T-helper 9 cell (primary cell): ENCODE data around the gene SKIDA1.

ENCODE experiments used
- DNase-seq: peaks from one replicate; pipeline ENCODE4 v3.0.0-alpha.2; 2020

Gene SKIDA1

DNA sequence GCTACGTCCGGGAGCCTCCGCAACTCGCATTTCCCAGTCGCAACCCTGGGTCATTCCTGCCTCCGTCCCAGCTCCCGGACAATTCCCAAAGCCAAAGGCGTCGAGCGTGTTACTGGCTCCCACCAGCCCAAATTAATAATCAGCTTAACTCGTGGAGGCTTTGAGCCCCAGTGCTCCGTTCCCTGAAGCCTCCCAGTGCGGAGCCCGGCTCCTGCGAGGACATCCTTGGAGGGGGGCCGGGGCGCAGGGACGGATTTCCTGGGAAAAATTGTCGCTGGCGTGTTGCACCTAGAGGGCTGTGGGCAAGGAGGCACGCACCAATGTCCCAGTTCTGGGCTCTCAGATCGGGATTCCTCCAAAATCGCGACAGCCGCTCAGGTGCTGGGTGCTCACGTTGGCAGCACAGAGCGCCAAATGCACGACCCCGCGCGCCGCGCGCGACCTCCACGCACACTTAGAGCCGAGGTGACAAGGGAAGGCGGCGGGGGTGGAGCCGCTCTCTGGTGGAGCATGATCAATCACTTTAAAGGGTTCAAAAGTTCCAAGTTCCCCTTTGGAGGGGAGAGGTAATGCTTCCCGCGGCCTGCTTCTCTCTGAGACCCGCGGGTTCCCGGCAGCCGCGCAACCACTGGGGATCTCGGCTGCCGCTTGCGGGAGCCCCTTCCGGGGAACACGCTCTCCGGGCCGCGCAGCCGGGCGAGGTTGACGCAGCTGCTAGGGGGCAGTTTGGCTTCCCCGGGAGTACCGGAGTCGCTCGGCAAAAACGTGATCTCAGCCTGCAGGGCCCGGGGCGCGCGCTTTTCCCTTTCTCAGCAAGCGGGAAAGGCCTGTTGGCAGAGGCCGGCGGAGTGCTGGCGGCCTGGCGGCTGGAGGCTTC is 25.5 kb downstream of the SKIDA1 start:
- DNase-seq: no peak

DNA sequence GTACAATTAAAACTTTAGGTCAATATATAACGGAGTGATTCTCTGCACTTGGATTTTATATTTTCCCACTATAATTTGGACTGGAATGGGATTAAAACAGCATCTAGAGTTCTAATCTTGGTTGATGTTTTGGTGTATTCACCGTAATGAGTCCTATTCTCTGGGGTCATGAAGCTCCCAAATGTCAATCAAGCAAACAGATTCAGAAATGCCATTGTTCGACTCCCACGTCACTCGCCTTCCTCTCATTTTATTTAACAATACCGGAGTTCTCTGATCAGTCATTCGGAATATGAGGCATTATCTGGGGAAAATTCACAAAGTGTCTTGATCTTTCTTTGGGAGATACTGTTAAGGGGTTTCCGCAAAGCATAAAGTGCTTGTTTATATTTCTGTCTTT is 26.5 kb downstream of the SKIDA1 start:
- DNase-seq: no peak

DNA sequence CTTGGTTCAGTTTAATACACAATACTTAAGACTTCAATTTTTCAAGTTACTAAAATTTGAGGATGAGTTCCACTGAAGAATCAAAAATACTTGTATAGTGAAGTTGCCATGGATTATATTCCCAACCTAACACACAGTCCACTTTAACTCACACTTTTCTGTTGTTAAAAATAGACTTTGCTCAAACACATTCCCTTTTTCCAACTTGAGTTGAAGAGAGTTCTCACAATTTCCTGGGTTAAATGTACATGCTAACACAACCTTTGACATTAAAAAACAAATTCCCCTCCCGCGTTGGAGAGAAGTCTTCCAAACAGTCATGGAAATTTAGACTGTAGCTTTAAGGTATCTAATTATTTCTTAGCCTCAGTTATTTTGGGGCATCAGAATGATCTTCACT is 27.1 kb downstream of the SKIDA1 start:
- no peak for DNase-seq

DNA sequence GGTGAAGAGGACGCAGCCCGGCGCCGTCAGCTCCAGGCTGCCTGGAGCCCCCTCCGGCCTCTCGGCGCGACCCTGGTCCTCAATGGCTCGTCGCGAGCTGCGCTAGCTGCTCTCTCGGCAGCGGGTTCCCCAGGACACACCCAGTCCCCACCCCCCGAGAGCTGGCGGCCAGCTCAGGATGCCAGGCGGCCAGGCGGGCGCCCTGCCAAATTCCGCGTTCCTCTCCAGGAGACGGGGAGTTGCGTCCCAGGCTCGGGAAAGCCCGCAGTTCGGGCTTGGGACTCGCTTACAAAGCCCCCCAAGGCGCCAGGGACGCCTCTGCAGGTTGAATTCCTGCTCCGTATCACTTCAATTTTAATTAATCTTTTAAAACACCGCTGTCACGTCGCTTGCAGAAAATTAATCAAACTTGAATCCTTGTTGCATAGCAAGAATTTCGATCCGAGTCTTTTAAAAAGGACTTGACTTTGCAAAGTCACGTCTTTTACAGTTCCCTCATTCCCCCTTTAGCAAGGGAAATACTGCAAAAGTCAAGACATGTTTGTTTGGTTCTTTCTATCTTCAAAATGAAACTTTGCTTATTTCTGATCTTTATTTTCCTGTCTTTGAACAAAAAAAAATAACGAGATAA is 28.2 kb downstream of the SKIDA1 start:
- no peak for DNase-seq

DNA sequence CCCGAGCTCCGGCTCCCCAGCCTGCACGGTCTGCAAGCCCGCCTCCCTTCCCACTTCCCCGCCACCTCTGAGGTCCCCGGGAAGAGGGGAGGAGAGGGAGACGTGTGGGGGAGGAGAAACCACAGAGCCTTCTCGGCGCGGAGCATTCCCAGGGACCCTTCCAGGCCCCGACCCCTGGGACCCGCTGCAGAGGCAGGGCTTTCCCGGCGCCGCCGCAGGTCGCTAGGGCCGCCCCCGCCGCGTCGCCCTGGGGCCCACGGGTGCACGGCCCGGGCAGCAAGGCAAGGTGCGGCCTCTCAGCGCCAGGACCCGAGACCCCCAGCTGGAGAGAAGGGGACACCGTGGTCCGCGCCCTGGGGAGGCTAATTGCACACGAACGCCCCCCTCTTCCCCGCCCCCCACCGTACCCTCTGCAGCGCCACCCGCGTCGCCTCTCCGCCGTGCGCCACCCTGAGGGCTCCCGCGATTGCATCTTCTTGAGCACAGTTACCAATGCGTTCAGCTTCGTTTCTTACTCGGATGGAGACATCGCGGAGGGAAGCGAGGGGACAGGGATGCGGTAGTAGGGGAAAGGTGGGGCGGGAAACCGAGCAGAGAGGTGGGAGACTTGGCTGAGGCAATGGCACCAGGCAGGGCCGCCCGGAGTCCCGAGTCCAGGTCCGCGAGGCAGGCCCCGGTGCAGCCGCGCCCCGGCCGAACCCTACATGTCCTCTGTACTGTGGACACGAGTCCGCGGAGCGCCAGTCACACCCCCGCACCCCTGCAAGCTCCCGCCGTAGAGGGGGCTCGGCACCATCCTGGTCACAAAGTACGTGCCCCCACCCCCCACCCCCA is 28.9 kb downstream of the SKIDA1 start:
- DNase-seq: peak; percentile 48

DNA sequence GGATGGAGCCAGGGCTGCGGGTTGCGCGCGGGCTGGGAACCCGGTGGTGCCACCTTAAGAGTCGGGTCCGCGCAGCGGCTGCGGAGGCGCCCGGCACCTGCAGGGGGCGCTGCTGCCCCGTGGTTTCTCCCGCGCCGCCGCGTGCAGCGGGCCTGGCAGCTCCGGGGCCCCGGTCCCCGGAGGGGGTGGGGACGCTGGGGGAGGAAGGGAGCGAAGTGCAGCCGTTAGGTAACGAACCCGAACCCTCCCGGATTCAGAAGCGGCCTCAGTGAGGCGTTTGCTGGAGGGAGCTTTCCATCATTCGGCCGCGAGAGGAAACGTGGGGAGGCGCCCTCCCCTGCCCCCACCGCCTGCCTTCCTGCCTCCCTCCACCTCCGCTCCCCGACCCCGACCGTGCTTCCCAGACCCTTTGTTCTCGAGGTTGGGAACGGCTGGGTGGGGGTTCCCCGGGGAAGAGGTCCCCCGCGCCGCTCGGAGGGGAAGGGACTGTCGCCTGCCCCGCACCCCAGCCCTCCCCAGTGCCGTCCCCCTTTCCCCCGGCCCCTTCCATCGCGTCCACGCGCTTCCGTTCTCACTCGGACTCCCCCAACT is 29.6 kb downstream of the SKIDA1 start:
- peak; percentile 84 for DNase-seq

DNA sequence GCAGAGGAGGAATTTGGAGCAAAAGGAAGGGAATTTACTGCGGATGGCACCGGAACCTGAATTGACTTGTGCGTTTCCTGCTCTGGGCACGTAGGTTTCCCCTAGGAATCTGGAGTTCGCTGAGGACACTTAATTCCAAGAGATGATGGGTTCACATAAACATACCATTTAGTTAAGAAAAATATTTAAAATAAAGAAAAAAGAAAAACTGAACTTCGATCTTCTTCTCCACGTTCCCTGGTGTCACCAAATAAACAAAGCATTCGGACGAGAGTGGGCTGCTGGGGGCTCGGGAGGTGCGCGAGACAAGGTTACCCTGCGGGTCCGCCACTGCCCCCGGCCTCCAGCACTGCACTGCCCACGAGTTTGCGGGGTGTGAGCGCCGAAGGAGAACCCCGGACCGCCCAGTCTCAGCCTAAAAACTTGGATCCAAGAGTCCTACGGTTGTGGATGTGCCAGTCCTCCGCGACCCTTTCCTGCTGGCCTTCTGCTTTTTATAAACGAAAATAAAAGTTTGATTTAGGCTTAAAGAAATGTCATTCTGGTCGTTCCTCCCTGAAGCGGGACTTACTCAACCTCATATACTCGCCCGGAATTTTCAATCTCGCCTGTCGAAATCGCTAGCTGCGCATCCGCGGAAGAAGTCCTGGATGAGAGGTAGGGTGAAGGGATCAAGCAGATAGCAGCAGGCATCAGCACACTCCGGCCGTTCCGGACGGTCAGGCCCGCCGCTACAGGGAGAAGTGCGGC is 30.3 kb downstream of the SKIDA1 start:
- DNase-seq: no peak

DNA sequence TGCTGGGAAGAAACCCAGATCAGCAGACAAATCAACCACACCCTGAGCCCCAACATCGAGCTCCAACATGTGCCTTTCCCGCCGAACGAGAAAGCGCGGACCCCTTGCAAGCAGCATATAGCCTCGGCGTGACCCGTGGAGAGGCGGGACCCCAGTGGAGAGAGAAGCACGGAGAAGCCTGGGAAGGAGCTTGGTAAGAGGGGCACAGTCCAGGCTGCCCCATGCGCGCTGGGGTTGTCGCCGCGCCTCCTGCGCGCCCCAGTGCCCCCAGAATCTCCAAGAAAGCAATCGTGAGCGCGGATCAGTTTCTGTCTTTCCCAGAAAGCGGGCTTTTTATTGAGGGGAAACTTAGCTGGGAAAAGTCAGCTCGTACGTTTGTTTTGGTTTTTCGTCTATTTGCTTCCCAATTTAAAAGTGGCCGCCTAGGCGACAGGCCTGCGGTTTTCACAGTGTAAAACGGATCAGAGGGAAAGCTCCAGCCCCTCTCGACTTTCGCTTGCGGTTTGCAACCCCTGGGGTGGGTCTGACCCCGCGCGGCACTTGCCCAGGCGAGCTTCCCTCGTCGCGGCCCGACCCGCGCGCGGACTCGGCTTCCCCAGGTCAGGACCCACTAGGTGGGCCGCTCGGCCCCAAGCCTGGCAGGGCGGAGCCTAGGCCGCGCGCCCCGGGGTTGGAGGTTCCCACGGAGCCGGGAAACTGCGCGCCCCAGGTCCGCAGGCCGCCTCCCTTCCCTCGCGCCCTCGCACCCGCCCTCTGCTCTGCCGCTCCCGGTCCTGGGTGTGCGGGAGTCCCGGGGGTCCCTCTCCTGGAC is 31.1 kb downstream of the SKIDA1 start:
- DNase-seq: no peak

DNA sequence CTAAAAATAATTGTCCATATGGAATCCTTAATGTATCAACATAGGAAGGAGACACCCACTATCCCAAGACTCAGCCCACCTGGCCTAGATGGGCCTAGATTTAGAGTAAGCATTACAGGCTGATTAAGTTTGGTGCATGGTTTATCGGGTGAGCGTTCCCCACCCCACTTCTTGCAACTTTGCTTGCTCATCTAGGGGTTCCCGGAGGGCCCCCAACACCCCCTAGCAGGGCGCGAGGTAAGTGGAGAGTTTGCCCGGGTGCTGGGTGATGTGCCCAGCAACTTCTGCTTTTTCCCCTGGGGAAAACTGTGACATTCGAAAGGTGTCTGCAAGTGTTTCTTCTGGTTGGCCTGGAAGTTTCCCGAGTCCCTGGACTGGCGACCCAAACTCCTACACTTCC is 31.7 kb downstream of the SKIDA1 start:
- DNase-seq: no peak

DNA sequence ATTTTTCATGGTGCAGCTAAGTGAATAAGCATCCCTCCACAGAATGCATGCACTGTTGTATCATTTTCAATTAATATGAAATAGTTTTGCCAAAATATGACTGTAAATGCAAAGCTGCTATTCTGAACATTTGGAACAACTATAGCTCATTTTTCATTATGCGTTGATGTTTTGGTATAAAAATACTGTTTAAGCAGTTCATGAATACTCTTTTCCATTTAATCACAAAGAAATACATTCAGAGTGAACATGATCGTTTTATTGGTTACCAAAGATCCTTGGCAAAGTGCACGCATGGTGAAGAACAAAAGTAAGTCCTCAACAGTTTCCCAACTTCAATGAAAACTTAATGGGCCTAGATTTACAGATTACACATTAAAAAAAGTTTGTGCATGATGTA is 33.1 kb downstream of the SKIDA1 start:
- DNase-seq: no peak

DNA sequence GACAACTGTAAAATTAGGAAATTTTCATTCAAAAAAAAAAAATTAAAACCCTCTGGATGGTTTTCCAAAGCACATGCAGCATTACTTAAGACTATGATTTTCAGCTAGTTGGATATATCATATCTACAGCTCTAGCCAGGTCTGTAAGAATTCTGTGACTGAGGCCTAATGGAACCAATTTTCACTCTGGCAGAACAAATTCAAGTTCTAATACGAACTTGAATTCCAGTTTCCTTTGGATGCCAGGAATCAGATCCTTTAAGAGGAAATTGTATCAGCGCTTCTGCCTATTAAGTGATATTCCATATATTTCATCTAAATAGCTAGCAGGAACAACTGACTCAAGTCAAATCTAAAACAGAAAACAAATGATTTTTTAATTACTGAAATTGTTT is 34.8 kb downstream of the SKIDA1 start:
- no peak for DNase-seq

DNA sequence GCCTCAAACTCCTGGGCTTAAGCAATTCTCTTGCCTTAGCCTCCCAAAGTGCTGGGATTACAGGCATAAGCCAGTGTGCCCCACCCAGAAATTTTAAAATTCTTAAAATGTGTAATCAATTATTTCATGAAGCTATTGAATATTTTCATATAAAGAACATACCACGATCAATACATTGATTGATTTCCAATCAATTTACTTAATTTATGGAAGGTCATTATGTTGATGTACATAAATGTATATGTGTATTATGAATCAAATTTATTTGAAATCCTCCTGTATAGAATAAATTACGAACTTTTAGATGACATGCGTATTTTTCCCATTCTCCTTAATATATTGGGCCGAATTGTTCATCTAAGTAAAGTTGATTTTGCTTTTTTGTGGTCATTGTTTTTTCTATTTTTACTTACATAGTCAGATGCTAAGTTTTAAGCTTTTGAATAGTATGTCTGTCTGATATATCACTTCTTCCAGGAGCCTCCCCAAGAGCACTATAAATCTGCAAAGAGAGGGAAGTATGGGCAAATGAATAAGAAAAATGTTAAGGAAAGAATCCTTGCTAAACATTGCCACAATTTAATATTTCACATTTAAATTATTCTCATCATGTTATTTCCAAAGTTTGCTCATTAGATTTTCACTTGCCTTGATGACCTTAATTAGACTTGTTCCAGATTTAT is 35.3 kb downstream of the SKIDA1 start:
- no peak for DNase-seq

DNA sequence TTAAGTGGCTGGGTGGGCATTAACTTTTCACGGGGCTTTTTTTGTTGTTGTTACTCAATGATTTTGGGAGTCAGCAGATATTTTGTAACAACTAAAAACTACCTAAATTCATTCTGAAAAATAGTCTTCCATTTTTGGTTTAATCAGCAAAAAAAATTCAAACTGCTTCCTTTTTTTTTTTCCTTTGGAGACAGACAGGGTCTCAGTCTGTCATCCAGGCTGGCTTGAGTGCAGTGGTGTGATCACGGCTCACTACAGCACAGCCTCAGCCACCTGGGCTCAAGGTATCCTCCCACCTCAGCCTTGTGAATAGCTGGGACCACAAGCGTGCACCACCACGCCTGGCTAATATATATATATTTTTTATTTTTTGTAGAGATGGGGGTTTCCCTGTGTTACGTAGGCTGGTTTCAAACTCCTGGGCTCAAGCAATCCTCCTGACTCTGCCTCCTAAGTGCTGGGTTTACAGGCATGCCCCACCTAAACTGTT is 36.5 kb downstream of the SKIDA1 start:
- DNase-seq: no peak

DNA sequence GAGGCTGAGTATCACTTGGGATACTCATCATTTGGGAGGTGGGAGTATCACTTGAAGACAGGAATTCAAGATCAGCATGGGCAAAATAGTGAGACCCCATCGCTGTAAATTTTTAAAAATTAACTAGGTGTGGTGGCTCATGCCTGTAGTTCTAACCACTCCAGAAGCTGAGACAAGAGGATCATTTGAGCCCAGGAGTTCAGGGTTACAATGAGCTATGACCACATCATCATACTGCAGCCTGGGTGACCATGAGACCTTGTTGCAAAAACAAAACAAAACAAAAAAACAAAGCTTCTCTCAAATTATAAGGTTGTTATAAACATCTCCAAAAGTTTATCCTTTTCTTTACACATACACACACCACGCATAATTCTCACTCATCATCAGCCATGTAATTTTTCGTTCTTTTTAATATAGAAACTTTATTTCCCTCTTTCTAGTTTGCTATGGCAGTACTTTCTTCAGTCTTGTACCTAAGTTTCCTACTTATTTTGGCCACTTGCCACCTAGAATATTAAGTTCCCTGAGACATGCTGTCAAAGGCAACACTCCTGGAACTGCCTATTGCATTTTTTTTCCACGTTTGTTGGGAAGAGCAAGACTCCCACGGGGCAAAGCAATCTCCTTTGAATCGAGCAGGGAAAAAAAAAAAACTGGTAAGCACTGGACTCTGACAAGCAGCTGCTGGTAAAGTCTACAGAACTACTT is 37.1 kb downstream of the SKIDA1 start:
- no peak for DNase-seq

DNA sequence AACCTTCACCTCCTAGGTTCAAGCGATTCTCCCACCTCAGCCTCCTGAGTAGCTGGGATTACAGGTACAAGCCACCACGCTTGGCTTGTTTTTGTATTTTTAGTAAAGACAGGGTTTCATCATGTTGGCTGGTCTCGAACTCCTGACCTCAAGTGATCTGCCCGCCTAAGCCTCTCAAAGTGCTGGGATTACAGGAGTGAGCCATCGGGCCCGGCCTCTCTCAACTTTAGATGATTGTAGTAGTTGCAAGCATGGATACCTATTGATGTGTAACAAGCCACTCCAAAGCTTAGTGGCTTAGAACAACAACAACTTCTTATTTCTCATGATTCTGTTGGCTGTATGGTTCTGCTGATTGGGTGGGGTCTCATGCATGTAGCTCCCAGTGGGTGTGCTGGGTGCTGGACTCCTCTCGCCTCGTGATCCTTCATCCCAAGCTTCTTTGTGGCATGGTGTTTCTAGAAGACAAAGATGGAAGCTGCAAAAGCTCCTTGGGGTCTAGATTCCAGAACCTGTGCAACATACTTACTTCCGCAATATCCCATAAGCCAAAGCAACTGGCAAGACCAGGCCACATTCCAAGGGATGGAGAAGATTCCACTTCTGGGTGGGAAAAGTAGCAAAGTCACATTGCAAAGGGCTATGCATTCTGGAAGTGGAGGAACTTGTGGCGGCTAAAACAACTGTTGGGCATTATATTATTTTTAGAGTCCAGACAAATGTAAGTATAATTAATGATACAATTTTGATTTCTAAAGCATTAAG is 37.9 kb downstream of the SKIDA1 start:
- no peak for DNase-seq

DNA sequence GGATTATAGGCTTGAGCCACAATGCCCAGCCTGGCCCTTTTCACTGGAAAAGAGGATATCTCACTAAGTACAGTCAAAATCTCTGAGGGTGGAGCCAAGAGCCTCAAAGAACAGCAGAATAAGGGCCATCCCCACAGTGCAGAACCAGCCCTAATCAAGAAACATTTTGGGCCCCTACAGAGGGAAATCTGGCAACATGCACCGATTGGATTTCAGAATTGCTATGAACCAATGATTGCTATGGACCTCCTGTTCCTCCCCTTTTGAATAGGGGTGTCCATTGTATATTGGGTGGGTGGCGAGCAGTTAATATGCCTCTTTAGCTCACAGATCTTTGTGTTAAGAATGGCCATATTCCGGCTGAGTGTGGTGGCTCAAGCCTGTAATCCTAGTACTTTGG is 42.7 kb downstream of the SKIDA1 start:
- no peak for DNase-seq

DNA sequence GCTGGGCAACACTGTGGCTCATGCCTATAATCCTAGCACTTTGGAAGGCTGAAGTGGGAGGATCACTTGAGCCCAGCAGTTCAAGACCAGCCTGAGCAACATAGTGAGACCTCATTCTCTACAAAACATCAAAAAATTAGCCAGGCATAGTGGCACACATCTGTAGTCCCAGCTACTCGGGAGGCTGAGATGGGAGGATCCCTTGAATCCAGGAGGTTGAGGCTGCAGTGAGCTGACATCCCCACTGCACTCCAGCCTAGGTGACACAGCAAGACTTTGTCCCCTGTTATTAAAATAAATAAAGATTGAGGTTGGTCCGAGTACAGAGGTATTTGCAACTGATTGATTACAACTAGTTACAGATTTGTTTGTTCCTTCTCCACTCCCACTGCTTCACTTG is 44.1 kb downstream of the SKIDA1 start:
- DNase-seq: no peak

DNA sequence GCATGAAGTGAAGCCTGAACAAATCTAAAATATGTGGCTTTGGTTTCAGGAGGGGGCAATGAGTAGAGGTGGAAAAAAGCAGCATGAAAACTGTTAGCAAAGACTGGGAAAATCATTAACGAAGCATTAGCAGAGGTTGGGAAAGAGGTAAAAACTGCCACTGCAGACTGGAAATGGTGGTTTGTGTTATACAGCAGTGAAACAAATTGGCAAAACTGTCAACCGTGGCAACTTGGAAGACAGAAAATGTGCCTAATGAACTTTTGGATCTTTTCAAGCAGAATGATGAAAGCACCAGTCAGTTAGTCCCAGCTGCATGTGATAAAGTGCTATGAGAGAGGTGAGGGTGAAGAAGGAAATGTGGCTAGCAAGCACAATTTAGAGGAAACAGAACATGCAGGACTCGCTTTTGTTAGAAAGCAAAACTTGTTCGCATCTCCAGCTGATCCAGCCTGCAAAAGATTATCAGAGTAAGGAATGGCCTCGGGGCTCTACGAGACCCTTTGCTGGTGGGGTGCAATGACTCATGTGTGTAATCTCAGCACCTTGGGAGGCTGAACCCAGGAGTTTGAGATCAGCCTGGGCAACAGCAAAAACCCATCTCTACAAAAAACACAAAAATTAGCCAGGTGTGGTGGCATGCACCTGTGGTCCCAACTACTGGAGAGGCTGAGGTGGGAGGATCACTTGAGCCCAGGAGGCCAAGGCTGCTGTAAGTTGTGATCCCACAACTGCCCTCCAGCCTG is 45.7 kb downstream of the SKIDA1 start:
- no peak for DNase-seq

DNA sequence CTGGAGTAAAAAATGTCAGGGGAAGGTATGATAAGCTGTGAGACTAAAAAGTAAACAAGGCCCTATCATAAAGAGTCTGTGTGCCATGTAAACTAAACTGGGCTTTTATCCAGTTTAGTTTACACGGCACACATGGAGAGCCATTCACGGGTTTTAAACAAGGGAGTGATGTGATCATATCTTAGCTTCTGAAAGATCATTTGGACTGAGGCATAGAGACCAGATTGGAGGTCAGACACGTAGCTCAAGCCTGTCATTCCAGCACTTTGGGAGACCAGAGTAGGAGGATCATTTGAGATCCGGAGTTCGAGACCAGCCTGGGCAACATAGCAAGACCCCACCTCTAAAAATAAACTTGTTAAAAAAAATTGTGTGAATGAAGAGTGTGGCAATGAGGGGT is 50.1 kb downstream of the SKIDA1 start:
- no peak for DNase-seq
